ENCODE data around the gene TBX10.
"Not testable (repeated sequence)": the region's sequence is repeated elsewhere in the genome, so short reads cannot be mapped to it uniquely, and the experiment has no call there.

The TBX10 gene

DNA sequence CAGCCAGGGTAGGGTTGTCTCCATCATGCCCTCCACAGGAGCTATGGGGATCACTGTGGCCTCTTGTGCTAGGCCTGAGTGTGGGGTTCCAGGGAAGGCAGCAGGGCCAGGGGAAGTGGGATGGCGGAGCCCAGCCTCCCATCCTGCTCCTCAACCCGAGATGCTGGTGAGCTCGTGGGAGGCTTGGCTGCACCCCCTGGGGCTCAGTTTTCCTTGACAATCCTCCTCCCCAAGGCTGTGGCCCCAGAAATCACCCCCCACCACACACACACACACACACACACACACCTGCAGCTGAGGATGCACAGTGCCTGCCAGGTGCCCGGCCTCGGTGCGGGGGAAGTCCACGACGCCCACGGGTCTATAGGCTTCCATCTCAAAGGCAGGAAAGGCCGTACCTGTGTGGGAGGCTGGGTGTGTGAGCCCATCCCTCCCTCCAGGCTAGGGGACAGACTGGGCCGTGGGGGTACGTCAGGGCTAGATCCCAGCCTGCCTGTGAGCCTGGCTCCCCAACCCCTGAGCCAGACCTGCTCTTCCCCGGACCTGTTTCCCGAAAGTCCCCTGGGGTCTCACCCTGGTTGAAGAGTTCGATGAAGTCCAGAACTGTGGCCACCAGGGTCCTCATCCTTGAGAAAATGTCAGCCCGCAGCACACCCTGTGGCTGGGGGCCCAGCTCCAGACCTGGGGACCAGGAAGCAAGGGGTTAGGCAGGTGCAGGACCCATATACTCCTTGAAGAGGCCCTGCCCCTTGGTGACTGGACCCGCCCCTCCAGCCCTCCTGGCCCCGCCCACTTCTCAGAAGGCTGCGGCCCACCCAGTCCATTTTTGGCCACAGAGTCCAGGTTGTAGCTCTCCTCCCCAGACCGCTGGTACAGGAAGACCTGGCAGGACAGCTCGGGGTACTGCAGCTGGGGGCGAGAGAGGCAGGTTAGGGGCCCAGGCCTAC, 5.2 kb upstream of the TBX10 start:
- no peak for DNase-seq

DNA sequence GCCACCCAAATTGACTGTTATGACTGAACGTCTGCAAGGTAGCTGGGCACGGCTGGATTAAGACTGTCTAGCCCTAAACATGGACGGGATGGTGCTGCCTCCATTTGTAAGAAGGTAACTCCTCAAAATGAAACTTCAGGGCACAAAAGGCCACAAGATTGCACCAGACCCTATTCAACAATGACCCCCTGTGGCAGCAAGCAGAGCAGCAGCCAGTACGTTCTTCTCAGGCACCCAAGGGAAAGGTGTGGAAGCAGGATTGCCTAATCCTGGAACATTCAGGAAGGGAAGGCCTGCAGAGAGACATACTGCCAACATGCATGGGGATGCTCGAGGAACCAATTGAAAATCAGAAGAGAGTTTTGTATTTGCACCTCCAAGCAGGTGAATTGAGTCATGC, 4.5 kb upstream of the TBX10 start:
- DNase-seq: no peak

DNA sequence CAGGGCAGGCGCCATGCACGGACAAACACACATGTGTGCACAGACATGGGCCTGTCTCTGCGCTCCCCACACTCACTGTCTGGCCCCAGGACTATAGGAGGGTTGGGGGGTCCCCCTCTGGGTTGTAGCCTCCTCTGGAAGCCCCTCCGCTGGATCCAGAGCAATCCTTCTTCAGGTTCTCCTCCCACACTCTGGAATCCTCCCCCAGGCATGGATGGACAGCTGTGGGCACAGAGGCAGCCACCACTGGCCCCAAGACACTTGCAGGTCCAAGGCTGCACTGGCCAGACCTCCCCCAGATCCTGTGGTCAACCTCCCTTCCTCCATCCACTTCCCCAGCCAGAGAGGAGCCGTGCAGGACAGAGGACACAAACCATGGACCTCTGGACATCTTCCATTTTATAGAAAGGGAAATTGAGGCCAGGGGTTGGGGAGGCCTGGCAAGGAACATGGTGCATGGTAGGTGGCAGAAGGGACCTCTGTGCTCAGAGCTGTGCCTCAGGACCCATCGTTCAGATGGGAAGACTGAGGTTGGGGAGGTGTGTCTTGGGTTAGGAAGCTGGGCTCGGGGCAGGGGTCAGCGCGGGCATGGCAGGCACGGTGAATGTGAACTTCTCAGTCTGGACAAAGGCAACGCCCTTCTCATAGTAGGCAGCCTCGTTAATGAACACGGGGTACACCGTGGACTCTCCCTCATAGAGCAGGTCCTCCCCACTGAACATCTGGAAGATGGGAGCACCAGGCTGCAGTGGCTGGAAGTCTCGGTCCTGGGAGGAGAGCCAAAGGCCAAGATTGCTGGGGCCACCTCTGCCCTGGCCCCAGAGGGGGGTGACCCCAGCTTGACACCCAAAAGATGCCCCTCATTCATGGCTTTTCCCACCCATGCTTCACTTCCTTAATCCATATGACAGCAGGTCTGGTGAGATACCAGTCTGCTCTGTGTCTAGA, 2.9 kb upstream of the TBX10 start:
- no peak for DNase-seq

DNA sequence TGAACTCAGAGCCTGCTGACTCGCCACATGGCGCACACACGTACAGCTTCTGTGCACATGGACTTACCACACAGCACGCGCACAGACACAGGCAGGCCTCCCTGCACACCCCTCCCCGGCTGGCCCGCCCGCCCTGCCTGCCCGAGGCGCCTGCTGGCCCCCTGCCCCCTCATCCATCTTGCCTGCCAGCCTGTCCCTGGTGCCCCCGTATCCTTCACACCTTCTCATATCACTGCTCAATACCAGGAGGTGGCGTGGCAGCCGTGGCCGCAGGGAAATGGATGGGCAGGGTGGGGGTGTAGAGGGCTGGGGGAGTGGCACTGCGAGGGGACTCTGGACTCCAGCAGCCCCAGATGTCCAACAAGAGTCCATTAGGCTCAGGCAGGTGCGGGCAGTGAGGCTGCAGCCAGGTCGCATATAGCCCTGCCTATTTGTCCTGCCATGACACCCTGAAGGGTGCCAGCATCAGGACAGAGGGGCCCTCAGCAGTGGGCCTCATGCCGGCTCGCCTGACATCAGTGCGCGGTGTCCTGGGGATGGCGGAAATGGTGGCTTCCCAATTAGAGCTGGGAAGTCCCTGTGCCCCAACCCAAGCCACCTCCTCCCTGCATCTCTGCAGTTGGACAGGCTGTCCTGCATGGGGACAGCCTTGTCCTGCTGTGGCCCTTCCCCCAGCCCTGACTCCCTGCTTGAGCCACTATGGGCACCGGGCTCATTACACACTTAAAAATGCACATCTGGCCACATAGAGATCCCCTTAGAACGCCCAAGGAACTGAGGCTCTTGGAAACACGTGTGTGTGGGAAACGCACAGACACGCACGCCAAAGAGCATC, 2.0 kb upstream of the TBX10 start:
- no peak for DNase-seq

DNA sequence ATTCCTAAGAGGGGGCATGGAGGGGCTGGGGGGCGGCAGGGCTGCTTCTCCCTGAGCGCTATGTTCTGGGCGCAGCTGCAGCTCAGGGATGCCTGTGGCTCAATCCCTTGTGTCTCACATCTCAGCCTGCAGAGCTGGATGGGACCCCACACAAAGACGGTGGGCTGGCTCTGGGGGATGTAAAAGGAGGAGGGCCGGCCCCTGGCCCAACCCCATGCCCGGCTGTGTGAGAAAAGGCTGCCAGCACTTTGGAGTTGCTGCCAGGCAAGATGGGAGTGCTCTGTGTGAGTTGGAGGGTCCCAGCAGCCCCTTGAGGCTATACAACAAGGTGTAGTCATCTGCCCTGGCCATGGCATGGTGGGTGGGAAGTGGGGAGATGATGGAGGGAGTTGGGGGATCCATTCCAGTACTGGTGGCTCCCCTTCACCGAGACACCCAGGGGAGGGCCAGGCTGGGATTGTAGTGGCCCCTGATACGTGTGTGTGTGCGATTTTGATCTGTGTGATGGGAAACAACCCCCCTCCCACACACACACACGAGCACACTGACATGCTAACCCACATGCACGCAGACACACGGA, 1.3 kb upstream of the TBX10 start:
- DNase-seq: no peak

DNA sequence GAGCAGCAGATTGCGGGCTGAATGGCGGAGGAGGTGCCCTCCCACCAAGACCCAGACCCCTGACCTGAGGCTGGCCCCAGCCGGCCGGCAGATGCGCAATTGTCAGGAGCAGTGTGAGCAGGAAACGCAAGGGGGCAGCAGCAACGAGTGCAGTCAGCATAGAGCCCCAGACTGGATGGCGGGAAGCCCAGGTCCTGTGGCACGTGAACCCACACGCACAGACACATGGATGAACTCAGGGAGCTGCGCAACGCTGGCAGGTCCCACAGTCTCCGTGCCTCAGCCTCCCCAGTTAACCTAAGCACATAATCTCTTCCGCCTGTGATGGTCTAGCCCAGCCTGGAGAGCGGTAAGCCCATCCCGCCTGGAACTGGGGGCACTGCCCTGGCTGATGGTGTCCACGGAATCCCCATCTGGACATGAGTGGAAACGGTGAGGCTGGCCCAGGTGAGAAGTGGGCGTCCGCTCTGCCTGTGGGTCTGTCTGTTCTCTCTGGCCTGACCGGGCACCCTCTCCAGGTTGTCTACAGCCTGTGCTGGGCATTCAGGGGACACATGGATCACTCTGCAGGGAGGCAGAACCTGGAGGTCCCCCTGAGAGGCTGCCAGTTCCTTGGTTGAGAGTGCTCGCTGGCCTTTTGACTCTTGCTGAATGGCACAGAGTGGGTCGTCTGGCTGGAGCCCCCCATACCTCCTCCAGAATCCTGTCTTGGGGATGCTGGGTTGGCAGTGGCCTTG, 626 bp upstream of the TBX10 start:
- DNase-seq: peak; percentile 91

DNA sequence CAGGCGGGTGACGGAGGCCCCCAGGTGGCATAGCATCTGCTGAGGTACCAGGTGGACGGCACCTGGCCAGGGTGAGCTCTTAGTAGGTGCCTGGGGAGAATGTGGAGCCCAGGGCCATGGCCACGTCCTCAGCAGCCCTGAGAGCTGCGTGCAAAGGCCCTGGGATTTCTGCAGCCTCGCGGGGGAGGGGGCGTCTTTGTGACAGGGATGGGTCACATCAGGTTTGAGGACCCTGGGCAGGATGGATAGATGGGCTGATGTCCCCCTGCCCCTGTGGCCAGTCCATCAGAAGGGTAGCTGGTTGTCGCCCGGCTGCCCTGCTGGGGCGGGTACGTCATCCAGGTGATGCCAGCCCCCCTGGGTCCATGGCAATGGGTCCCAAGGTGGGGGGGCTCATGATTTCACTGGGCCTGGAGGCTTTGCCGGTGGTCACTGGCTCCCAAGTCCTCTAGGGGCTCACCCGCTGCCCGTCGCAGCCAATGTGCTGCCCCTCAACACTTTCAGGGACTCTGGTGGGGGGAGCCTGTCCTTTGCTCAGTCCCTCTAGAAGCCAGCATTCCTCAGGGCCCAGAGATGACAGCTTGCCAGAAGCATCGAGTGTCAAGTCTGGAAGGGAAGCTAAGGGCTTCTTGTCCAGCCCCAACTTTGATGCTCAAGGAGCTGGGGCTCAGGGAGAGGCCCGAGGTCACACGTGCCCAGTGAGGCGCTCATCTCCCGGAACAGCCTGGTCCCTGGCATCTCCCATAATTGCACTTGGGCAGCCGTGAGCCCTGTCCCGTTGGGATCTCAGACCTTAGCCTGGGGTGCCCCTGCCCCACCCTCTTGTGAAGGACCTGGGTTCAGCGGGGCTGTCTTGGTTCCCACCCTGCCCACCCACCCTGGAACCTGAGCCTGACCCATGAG, 777 bp downstream of the TBX10 start:
- DNase-seq: no peak

DNA sequence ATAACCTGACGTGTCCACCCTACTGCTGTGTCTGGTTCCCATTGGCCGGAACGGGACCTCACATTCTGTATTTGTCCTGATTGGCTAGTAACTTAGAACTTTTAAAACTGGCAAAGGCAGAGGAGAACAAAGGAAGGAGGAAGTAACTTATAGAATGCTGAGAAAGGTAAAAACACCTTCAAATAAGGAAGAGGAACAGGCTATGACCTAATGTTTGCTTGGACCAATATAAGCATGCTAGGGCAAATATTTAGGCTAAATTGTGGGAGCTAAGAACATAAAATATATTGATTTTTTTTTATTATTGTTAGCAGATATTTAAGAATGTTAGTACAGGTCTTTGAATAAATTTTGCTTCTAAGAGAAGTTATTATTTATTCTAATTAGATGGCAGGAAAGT, 2.1 kb downstream of the TBX10 start:
- DNase-seq: not testable (repeated sequence)

DNA sequence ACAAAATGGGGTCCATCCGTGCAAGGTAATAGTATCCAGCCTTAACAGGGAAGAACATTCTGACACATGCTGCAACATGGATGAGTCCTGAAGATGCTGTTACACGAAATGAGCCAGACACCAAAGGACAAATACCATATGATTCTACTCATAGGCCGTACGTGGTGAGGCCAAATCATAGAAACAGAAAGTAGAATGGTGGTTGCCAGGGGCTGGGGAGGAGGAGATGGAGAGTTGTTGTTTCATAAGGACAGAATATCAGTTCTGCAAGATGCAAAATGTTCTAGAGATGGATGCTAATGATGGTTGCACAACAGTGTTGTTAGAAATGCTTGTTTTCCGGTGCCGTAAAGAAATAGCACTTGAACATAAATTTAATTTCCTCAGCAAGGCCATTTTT, 2.6 kb downstream of the TBX10 start:
- DNase-seq: no peak

DNA sequence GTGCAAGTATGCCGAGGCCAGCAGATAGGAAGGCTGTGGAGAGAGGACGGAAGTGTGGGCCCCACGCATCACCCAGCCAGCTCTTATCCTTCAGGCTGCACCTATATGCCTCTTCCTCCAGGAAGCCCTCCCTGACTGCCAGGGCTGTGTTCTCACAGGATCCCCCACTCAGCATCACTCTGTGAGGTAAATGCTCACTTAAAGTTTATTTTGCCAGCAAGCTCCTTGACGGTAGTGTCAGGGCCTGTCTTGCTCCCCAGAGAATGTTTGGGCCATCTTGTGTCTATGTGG, 4.4 kb downstream of the TBX10 start:
- no peak for DNase-seq

DNA sequence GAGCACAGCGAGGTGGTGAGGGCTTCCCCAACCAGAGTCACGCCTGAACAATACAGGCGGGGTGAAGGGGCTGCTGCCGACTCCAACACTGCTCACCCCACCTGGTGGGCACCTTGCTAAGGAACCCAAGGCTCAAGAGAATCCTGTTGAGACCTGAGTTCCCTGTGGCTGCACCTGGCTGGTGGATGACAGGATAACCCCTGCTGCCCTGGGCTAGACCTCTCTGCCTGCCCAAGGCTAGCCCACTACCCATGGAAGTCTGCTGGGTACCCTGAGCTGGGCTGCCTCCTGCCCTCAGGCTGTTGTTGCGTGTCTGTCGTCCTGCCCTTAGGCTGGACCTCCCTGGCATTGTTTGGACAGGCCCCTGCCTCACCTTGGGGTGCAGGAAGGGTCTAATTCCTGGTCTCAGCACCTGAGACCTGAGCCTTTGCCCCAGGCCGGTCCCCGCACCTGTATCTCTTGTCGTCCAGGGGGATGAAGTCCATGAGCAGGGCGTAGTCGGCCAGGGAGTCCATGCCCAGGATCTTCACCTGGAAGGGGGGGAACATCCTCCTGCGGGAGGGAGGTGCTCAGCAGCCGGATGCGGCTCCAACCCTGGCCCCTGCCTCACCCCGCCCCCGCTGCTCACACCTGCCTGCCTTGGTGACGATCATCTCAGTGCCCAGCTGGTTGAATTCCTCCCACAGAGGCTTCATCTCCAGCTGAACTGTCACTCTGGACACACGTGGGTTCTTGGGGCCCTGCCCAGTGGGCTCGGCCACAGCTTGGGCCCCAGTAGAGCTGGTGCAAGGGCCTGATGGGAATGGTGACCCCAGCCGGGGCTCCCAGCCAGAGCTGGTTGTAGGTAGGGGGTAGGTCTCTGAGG, 5.0 kb downstream of the TBX10 start:
- no peak for DNase-seq

DNA sequence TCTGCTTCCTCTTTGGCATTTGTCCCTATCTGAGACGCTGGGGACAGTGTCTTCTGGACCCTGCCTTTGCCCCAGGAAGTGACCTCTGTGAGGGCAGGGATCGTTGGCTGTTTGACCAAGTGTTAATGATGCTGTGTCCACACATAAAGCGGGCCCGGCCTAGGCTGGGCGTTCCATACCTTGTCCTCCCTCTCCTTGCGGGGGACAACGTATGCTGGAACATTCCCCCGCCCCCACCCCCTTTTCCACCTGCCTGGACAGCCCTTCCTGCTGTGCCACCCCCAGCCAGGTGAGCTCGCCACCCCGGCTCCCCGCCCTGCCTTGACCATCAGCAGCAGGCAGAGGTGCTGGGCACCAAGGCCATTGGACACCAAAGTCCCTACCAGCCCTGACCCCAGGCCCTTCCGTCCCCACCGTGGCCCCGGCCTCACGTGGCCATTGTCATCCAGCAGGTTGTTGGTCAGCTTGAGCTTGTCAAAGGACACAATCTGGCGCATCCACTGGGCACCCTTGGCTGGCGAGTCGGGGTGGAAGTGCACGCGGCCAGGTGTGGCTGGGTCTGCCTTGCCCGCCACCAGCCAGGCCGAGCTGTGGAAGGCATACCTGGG, 5.7 kb downstream of the TBX10 start:
- DNase-seq: no peak

DNA sequence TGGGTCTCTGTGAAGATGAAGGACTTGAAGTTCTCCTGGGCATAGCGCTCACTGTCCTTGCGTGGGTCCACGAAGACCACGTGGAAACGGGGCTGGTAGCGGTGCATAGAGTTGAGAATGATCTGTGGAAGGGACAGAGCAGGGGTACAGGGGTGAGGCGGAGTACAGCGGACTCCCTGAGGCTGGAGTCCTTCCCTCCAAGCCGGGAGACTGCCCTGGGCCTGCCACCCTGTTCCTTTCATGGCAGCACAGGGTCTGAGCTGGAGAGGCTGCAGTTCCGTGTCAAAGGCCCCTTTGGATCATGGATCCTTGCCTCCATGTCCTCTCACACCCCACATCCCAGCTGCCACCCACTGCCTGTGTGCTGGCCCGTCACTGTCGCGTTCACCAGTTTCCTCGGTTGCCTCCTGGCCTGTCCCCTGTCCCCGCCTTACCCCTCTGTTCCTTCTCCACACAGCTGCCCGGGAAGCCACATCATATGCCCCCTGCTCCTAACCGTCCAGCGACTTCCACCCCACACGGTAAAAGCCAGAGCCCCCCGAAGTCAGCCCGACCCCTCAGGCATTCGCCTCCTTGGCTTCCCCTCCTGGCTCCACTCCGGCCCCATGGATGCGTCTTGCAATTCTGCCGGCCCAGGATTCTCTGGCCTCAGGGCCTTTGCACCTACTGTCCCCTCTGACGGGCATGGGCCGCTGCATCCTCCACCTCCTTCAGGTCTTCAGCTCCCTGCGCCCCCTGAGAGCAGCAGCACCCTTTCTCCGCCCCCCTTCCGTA, 6.4 kb downstream of the TBX10 start:
- no peak for DNase-seq

DNA sequence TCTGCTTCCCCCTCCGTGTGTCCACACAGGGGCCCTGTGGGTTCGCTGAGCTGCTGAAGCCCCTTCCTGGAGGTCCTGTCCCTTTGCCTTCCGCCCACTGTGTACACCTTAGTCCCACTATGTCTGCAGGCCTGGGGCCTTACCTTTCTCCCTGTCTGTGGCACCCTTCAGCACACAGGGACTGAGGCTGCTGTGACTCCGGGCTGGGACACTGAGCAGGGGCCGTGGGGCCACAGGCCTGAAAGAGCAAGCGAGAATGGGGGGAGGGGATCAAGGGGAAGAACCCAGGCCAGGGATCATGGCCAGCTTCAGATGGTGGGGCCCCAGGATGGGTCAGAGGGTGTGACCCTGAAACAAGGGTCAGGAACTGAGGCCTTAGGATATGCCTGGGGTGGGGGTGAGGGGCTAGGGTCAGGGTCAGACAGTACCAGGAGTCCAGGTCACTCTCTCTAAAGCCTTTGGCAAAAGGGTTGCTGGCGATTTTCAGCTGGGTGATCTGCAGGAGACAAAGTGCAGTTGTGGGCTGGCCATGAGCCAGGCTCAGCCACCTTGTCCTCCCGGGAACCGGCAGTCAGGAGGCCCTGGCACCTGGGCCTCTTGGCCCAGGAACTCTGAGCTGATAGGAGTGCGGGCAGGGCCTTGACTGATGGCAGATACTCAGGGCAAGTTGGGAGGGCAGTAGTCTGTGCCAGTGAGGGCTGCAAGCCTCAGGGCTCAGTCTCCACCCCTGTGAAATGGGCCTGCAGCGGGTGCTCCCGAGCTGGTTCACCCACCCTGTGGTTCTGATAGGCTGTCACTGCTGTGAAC, 7.2 kb downstream of the TBX10 start:
- no peak for DNase-seq

DNA sequence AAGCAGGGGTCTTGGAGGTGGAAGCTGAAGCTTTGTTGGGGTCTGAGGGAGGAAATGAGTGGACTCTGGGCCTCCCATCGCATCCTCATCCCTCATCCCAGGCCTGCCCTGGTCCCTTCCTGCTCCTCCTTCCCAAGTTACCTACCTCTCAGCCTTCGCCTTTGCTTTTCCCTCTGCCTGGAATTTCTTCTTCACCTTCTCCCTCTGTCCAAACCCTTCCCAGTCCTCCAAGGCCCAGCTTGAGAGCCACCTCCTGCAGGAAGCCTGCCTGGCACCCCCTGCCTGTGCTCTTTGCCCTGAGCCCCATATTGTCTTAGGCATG, 7.7 kb downstream of the TBX10 start:
- DNase-seq: no peak

DNA sequence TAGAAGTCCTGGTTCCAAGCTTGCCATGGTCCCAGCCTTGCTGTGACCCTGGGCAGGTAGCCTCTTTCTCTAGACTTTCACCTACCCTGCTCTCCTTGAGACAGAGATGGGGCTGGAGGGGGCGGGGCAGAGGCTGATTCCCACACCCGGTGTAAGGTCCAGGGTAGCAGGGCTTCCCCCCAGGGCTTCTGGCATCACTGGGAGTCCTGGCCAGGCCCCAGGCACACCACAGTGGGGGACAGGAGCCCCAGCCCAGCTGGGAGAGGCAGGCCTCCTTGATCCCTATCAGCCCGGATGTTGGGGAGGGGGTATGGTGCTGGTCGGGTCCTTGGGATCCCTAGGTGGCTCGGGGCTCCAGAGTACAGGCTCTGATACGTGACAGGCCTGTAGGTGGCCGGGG, 8.2 kb downstream of the TBX10 start:
- DNase-seq: no peak

DNA sequence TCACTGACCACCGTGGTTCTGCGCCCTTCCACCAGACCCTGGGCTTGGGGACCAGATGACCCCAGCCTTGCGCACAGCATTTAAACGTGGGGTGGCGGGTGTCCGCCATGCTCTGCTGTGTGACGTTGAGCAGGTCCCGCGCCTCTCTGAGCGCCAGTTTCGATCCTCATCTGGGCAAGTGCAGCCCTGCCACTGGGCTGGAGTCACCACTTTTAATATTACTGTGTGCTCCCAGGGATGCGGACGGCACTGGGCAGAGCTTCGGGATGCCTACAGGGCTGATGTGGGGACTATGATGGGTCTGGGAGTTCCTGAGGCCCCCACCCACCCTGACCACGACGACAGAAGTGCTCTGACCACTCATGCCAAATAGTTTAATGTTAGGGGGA, 8.6 kb downstream of the TBX10 start:
- DNase-seq: no peak
